Epithelial cell of esophagus (primary cell): ENCODE results near the gene MOBP.
A peak's percentile ranks its signal among the peaks of the same experiment; 100 is the strongest.
"Not testable (repeated sequence)": the region's sequence is repeated elsewhere in the genome, so short reads cannot be mapped to it uniquely, and the experiment has no call there.

ENCODE experiments used
- DNase-seq: peaks from one replicate; pipeline ENCODE4 v3.0.0; 2010; ENCODE audit warnings: low read depth
- H3K4me3 ChIP-seq: 2 replicates; pipeline ENCODE4 v1.5.1; 2011; ENCODE audit warnings: mild to moderate bottlenecking, low read length, control low read depth
- CTCF ChIP-seq: IDR thresholded peaks from 2 replicates; pipeline ENCODE4 v1.5.1; 2011; ENCODE audit warnings: low read depth, mild to moderate bottlenecking, low read length, control low read depth, inconsistent platforms; ENCODE audit not compliant: insufficient read depth; ENCODE audit errors: missing control alignments

Gene MOBP

GRCh38 chr3:39467394-39468107, at the start of gene MOBP:
TSS of gene MOBP (plus strand) at chr3:39467680. CDS start at chr3:39502070, 34,390 bp downstream.
- DNase-seq = no peak
- TF ChIP-seq CTCF = no peak
- no peak within 1 kb of the TSS for H3K4me3 ChIP-seq

GRCh38 chr3:39418556-39419225, 48.8 kb upstream of the MOBP start:
- DNase-seq = not testable (repeated sequence)

GRCh38 chr3:39419742-39420315, 47.7 kb upstream of the MOBP start:
- DNase-seq = peak; percentile 43

More at GRCh38 chr3:39418556-39419225, 48.8 kb upstream of the MOBP start:
- H3K4me3 ChIP-seq = not testable (repeated sequence)

GRCh38 chr3:39420543-39420942, 46.9 kb upstream of the MOBP start:
- TF ChIP-seq CTCF = no peak
- no peak overlapping the region for H3K4me3 ChIP-seq
- DNase-seq = no peak

More at GRCh38 chr3:39419742-39420315, 47.7 kb upstream of the MOBP start:
- TF ChIP-seq CTCF = no peak
- no peak overlapping the region for H3K4me3 ChIP-seq

GRCh38 chr3:39423436-39423970, 44.0 kb upstream of the MOBP start:
- DNase-seq = no peak
- TF ChIP-seq CTCF = no peak
- H3K4me3 ChIP-seq = no peak overlapping the region

- no peak overlapping the region for H3K4me3 ChIP-seq
- TF ChIP-seq CTCF = no peak
Observed at GRCh38 chr3:39426312-39426711, 41.2 kb upstream of the MOBP start.

GRCh38 chr3:39427506-39427905, 40.0 kb upstream of the MOBP start:
- no peak overlapping the region for H3K4me3 ChIP-seq
- no peak for DNase-seq
- no peak for TF ChIP-seq CTCF

More at GRCh38 chr3:39426312-39426711, 41.2 kb upstream of the MOBP start:
- DNase-seq = no peak
